OCI-LY7 (cell line): ENCODE data around the gene FNDC3B.
A peak's percentile ranks its signal among the peaks of the same experiment; 100 is the strongest.

Experiments
- CTCF ChIP-seq: fragments of 200-600 bp; sonication (generic); conservative IDR thresholded peaks from 2 replicates; pipeline ENCODE4 v1.5.1; 2014; ENCODE audit warnings: mild to moderate bottlenecking, antibody characterized with exemption, low read length, moderate library complexity, mixed read lengths
- EZH2phosphoT487 ChIP-seq: fragments of 200-600 bp; sonication (generic); IDR thresholded peaks from 2 replicates; pipeline ENCODE4 v1.6.1; 2018; ENCODE audit warnings: low read depth, borderline replicate concordance, mild to moderate bottlenecking, mixed run types, antibody characterized with exemption, low read length, moderate library complexity, mixed read lengths

DNA sequence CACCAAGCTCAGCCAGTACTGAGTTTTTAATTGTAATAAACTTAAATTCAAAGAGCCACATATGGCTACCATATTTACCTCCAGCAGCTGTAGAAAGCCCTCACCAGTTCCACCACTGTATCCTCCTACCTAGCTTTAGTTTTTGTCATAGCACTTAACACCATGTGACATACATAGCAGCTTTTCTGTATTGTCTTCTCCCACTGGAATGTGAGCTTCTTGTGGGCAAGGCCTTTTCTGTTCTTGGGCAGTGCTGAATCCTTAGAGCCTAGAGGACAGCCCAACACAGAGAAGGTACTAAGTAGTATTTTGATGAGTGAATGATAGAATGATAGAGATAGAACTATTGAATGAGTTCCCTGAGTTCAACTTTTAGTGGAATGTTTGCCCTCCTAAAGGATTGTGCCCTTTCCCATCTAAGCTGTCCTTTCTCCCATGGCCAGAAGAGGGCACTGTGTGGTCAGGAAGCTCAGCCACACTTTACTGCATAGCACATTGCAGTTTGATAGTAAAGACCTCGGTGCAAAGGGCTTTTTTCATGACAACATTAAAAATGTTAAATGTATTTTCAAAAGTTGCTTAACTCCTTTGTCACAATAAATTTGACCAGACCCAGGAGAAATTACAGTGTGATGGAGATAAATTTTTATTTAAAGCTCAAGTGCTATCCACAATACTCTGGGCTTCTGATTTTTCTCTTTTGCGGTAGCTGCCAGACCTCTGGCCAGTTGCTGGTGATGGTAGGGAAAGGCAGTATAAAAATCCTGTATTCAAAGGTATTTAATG, 293.1 kb downstream of the FNDC3B start:
- TF ChIP-seq CTCF = peak; percentile 95
- no peak for TF ChIP-seq EZH2phosphoT487
